GM18861 (cell line): Measurements from ENCODE around the gene RBM33.
A peak's percentile ranks its signal among the peaks of the same experiment; 100 is the strongest.
"Not testable (repeated sequence)": the region's sequence is repeated elsewhere in the genome, so short reads cannot be mapped to it uniquely, and the experiment has no call there.

ENCODE experiments used
- ATAC-seq: cut with Tn5 transposase; IDR thresholded peaks from one replicate; pipeline ENCODE4 v1.9.1; 2021; ENCODE audit not compliant: unreplicated experiment

The RBM33 gene

GRCh38 chr7:155685791-155686160 is 41.3 kb downstream of the RBM33 start:
- ATAC-seq = no peak

GRCh38 chr7:155686620-155687324 is 42.3 kb downstream of the RBM33 start:
- not testable (repeated sequence) for ATAC-seq

- ATAC-seq = not testable (repeated sequence)
Observed at GRCh38 chr7:155688237-155688636, 43.8 kb downstream of the RBM33 start.

GRCh38 chr7:155690655-155691054 is 46.2 kb downstream of the RBM33 start:
- ATAC-seq = not testable (repeated sequence)

- ATAC-seq = no peak
Observed at GRCh38 chr7:155692317-155692716, 47.9 kb downstream of the RBM33 start.

- no peak for ATAC-seq
Observed at GRCh38 chr7:155693826-155694225, 49.4 kb downstream of the RBM33 start.

GRCh38 chr7:155694851-155695250 is 50.4 kb downstream of the RBM33 start:
- no peak for ATAC-seq

- no peak for ATAC-seq
Observed at GRCh38 chr7:155696747-155697146, 52.3 kb downstream of the RBM33 start.

GRCh38 chr7:155698633-155699032 is 54.2 kb downstream of the RBM33 start:
- ATAC-seq = no peak

- no peak for ATAC-seq
Observed at GRCh38 chr7:155699180-155699579, 54.7 kb downstream of the RBM33 start.

GRCh38 chr7:155700847-155701246 is 56.4 kb downstream of the RBM33 start:
- ATAC-seq = no peak

- no peak for ATAC-seq
Observed at GRCh38 chr7:155701972-155702544, 57.6 kb downstream of the RBM33 start.

- no peak for ATAC-seq
Observed at GRCh38 chr7:155702616-155703015, 58.2 kb downstream of the RBM33 start.

- no peak for ATAC-seq
Observed at GRCh38 chr7:155705623-155706360, 61.3 kb downstream of the RBM33 start.

- no peak for ATAC-seq
Observed at GRCh38 chr7:155706376-155706775, 61.9 kb downstream of the RBM33 start.

- ATAC-seq = peak; percentile 46
Observed at GRCh38 chr7:155709453-155709852, 65.0 kb downstream of the RBM33 start.

GRCh38 chr7:155710031-155710430 is 65.6 kb downstream of the RBM33 start:
- ATAC-seq = no peak

- ATAC-seq = peak; percentile 80
Observed at GRCh38 chr7:155710530-155710929, 66.1 kb downstream of the RBM33 start.

GRCh38 chr7:155711081-155711480 is 66.6 kb downstream of the RBM33 start:
- no peak for ATAC-seq

- no peak for ATAC-seq
Observed at GRCh38 chr7:155713384-155713783, 68.9 kb downstream of the RBM33 start.

- no peak for ATAC-seq
Observed at GRCh38 chr7:155714702-155715101, 70.2 kb downstream of the RBM33 start.

- ATAC-seq = no peak
Observed at GRCh38 chr7:155715111-155715805, 70.8 kb downstream of the RBM33 start.
